SK-N-SH (cell line): ENCODE data around the gene PRSS48. TPM values are rescaled to one million over a fixed set of nuclear protein-coding genes. Genes with fewer than 3 reads are reported as not detected.

Experiments used
- CTCF ChIA-PET: fragments of 300-600, 350-600 bp; formaldehyde crosslinking; extraction: SDS; loops from one replicate; lab custom pipeline; 2021; lab: Yijun Ruan, JAX
- POLR2A ChIA-PET: fragments of 350-600 bp; sonication (Branson Sonifier 250); formaldehyde crosslinking; extraction: SDS; loops from one replicate; lab custom pipeline; 2020; ENCODE audit warnings: antibody characterized with exemption, inconsistent platforms; lab: Yijun Ruan, JAX
- DNase-seq: peaks from one replicate; pipeline ENCODE4 v3.0.0; 2012
- H2AFZ ChIP-seq: fragments of 200-600 bp; sonication (generic); 2 replicates; pipeline ENCODE4 v1.8.1; 2016; ENCODE audit warnings: antibody characterized with exemption, mild to moderate bottlenecking, low read depth
- H3F3A ChIP-seq: fragments of 200-600 bp; sonication (generic); replicated peaks from 2 replicates; pipeline ENCODE3; 2016; ENCODE audit warnings: antibody characterized with exemption, mild to moderate bottlenecking; ENCODE audit not compliant: insufficient read depth
- H3K27ac ChIP-seq, 2 experiments: fragments of 200-500 bp in 1 of 2; fragments of 200-600 bp in 1 of 2; sonication (Bioruptor generic) in 1 of 2; sonication (generic), shearing (Covaris generic) in 1 of 2; 2 replicates each; pipeline versions ENCODE4 v1.5.1 to v1.6.1; 2014 to 2016; ENCODE audit warnings: low read depth in 2 of 2, inconsistent platforms in 1 of 2, low read length in 1 of 2, mild to moderate bottlenecking in 1 of 2, mixed read lengths in 1 of 2
- H3K27me3 ChIP-seq: fragments of 200-600 bp; sonication (generic), shearing (Covaris generic); 2 replicates; pipeline ENCODE4 v1.6.1; 2016; ENCODE audit warnings: mixed run types; ENCODE audit not compliant: insufficient read depth
- H3K36me3 ChIP-seq, 2 experiments: fragments of 200-500 bp in 1 of 2; fragments of 200-600 bp in 1 of 2; sonication (Bioruptor generic) in 1 of 2; sonication (generic) in 1 of 2; replicated peaks in 1 of 2; 2 replicates each; pipeline versions ENCODE3 to v1.5.1; 2014 to 2016; ENCODE audit warnings: low read length in 1 of 2, mild to moderate bottlenecking in 1 of 2; ENCODE audit not compliant: insufficient read depth in 2 of 2, control insufficient read depth in 1 of 2
- H3K4me1 ChIP-seq, 2 experiments: fragments of 200-500 bp in 1 of 2; fragments of 200-600 bp in 1 of 2; sonication (Bioruptor generic) in 1 of 2; sonication (generic), shearing (Covaris generic) in 1 of 2; 2 replicates each; pipeline versions ENCODE4 v1.5.1 to v1.6.1; 2014 to 2016; ENCODE audit warnings: low read depth in 1 of 2, low read length in 1 of 2, mixed run types in 1 of 2; ENCODE audit not compliant: insufficient read depth in 2 of 2, control insufficient read depth in 1 of 2
- H3K4me2 ChIP-seq: fragments of 200-600 bp; sonication (generic), shearing (Covaris generic); 2 replicates; pipeline ENCODE4 v1.6.1; 2017; ENCODE audit warnings: mixed run types
- H3K4me3 ChIP-seq, 2 experiments: fragments of 200-500 bp in 1 of 2; fragments of 200-600 bp in 1 of 2; sonication (Bioruptor generic) in 1 of 2; sonication (generic), shearing (Covaris generic) in 1 of 2; 2 replicates each; pipeline versions ENCODE4 v1.5.1 to v1.8.1; 2014 to 2016; ENCODE audit warnings: low read depth in 2 of 2, inconsistent platforms in 1 of 2, low read length in 1 of 2, mild to moderate bottlenecking in 1 of 2, mixed read lengths in 1 of 2, moderate library complexity in 1 of 2
- H3K79me2 ChIP-seq: fragments of 200-600 bp; sonication (generic); 2 replicates; pipeline ENCODE4 v1.8.1; 2017; ENCODE audit warnings: mild to moderate bottlenecking; ENCODE audit not compliant: insufficient read depth
- H3K9ac ChIP-seq: fragments of 200-600 bp; sonication (generic); 2 replicates; pipeline ENCODE4 v1.6.1; 2017; ENCODE audit warnings: mixed run types
- H3K9me2 ChIP-seq: fragments of 200-600 bp; sonication (generic); 2 replicates; pipeline ENCODE4 v1.6.1; 2017; ENCODE audit warnings: mixed run types
- H3K9me3 ChIP-seq: fragments of 200-600 bp; sonication (generic); 2 replicates; pipeline ENCODE4 v1.6.1; 2017; ENCODE audit warnings: mixed run types, mild to moderate bottlenecking, moderate library complexity
- H4K20me1 ChIP-seq: fragments of 200-600 bp; sonication (generic); 2 replicates; pipeline ENCODE4 v1.6.1; 2017; ENCODE audit warnings: mild to moderate bottlenecking, mixed run types; ENCODE audit not compliant: insufficient read depth
- CHD2 ChIP-seq: fragments of 150-350 bp; IDR thresholded peaks from 2 replicates; pipeline ENCODE4 v1.6.1; 2018; ENCODE audit warnings: low read length; ENCODE audit not compliant: partially characterized antibody
- ELF1 ChIP-seq: IDR thresholded peaks from 2 replicates; pipeline ENCODE4 v1.4.0; 2012
- EP300 ChIP-seq, 2 experiments: IDR thresholded peaks; 2 replicates each; pipeline versions ENCODE4 v1.4.0 to v1.6.1; 2012; ENCODE audit warnings: borderline replicate concordance in 1 of 2, low read depth in 1 of 2, low read length in 1 of 2
- EZH2phosphoT487 ChIP-seq: fragments of 200-600 bp; sonication (generic); IDR thresholded peaks from 2 replicates; pipeline ENCODE4 v1.6.1; 2017; ENCODE audit warnings: low read depth, mixed run types, mild to moderate bottlenecking, antibody characterized with exemption, moderate library complexity, borderline replicate concordance
- FOSL2 ChIP-seq: IDR thresholded peaks from 2 replicates; pipeline ENCODE4 v1.4.0; 2012; ENCODE audit warnings: low read depth, mild to moderate bottlenecking, moderate library complexity, borderline replicate concordance
- JUND ChIP-seq: IDR thresholded peaks from 2 replicates; pipeline ENCODE4 v1.4.0; 2012
- MEF2A ChIP-seq: IDR thresholded peaks from 2 replicates; pipeline ENCODE4 v1.4.0; 2012; ENCODE audit warnings: low read depth, borderline replicate concordance
- MXI1 ChIP-seq: IDR thresholded peaks from 2 replicates; pipeline ENCODE4 v1.6.1; 2012; ENCODE audit warnings: mild to moderate bottlenecking, low read depth, low read length, improper control_type of control experiment
- NRF1 ChIP-seq: IDR thresholded peaks from 2 replicates; pipeline ENCODE4 v1.6.1; 2012; ENCODE audit warnings: low read depth, mild to moderate bottlenecking, low read length
- POLR2AphosphoS5 ChIP-seq: IDR thresholded peaks from 2 replicates; pipeline ENCODE4 v1.6.1; 2012; ENCODE audit warnings: low read depth, low read length
- RFX5 ChIP-seq: IDR thresholded peaks from 2 replicates; pipeline ENCODE4 v1.6.1; 2012; ENCODE audit warnings: mild to moderate bottlenecking, improper control_type of control experiment, low read length
- SIN3A ChIP-seq: IDR thresholded peaks from 2 replicates; pipeline ENCODE4 v1.6.1; 2012; ENCODE audit warnings: low read depth, mild to moderate bottlenecking, low read length, moderate library complexity, borderline replicate concordance
- SMC3 ChIP-seq: IDR thresholded peaks from 2 replicates; pipeline ENCODE4 v1.6.1; 2012; ENCODE audit warnings: low read depth, low read length, improper control_type of control experiment
- TCF12 ChIP-seq: IDR thresholded peaks from 2 replicates; pipeline ENCODE4 v1.4.0; 2012
- WGBS: methylation state at CpG from one replicate; pipeline ENCODE4 v1.1.6; 2017; ENCODE audit warnings: low lambda C conversion rate; 5-methylcytosine and 5-hydroxymethylcytosine counted together
- polyA plus RNA-seq, 3 experiments: library from polyadenylated mRNA; depleted of rRNA; stranded (reverse); fragments of >200 nt; gene quantifications; 2 replicates each; pipeline ENCODE4 v1.2.3, GENCODE V29; 2012
- TF ChIP-seq, protein P1 (sequence below): IDR thresholded peaks from 2 replicates; pipeline ENCODE4; 2012
- TF ChIP-seq, protein P2 (sequence below): IDR thresholded peaks from 2 replicates; pipeline ENCODE4 v1.4.0; 2012; ENCODE audit warnings: low read depth
- TF ChIP-seq, protein P3 (sequence below): IDR thresholded peaks from 2 replicates; pipeline ENCODE4 v1.4.0; 2012; ENCODE audit warnings: low read depth, borderline replicate concordance
- TF ChIP-seq, protein P4 (sequence below): fragments of 150-350 bp; IDR thresholded peaks from 2 replicates; pipeline ENCODE4 v1.6.1; 2017; ENCODE audit warnings: antibody characterized with exemption, low read length, low read depth, borderline replicate concordance
- TF ChIP-seq, protein P5 (sequence below): IDR thresholded peaks from 2 replicates; pipeline ENCODE4 v1.4.0; 2012; ENCODE audit warnings: low read depth, borderline replicate concordance
- TF ChIP-seq, protein P6 (sequence below): fragments of 200-600 bp; sonication (generic); IDR thresholded peaks from 2 replicates; pipeline ENCODE4 v1.6.1; 2017; ENCODE audit warnings: antibody characterized with exemption, mild to moderate bottlenecking, moderate library complexity

Gene PRSS48
- polyA plus RNA-seq, 1 of the 3 experiments (the other 2 are of a cell fraction): not detected

DNA sequence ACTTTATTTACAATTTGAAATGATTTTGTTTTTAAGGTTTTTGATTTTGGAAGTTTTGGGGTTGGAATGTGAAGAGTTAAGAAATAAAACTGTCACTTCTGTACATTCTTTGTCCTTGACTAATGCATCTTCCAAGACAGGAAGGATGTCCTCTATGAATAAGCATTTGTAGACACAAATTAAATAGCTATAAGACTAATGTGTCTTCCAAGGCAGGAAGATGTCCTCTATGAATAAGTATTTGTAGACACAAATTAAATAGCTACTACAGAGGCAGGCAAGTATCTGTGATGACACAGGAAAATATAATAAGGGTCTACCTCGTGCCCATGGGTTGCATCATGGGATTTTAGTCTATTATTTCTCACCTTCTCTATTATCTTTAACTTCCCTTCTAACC, 14.5 kb downstream of the PRSS48 start:
- WGBS: 8% methylated on average over 1 of the region's 1 CpG
- Histone ChIP-seq H4K20me1 (no peaks in the 10 kb centered on the region), H3K4me2 (peak overlapping the region; percentile 54; the same call in 1 of the 2 replicates), H3K9me2 (no peaks in the 10 kb centered on the region), H3K9me3 (no peaks in the 10 kb centered on the region), H3K79me2 (peaks cover 64% of the 10 kb centered on the region), H3K27me3 (no peaks in the 10 kb centered on the region), H3F3A (peaks cover 12% of the 10 kb centered on the region), H3K4me3 (no peak overlapping the region), H3K27ac (peak overlapping the region in 1 of 2 experiments; percentile 69; a peak in 2 of 4 replicates), H3K36me3 (peaks cover 0 to 3% of the 10 kb centered on the region in 2 experiments), H2AFZ (no peak overlapping the region), H3K9ac (no peak overlapping the region), H3K4me1 (peaks cover 0 to 13% of the 10 kb centered on the region in 2 experiments; a peak in 2 of 4 replicates)
- DNase-seq: no peak
- ChIA-PET POLR2A (no interaction called here), CTCF (interaction anchor here (1.7 kb wide), 1 partner anchor 174 kb away, joined by 5 read pairs; no protein-coding TSS in a partner anchor)
- TF ChIP-seq EZH2phosphoT487 (no peak), FOSL2 (peak; percentile 47; the same call in 1 of the 2 replicates), TCF12 (peak; percentile 13; the same call in 1 of the 2 replicates), JUND (peak; percentile 45), SIN3A (no peak)
- TF ChIP-seq, protein P1, sequence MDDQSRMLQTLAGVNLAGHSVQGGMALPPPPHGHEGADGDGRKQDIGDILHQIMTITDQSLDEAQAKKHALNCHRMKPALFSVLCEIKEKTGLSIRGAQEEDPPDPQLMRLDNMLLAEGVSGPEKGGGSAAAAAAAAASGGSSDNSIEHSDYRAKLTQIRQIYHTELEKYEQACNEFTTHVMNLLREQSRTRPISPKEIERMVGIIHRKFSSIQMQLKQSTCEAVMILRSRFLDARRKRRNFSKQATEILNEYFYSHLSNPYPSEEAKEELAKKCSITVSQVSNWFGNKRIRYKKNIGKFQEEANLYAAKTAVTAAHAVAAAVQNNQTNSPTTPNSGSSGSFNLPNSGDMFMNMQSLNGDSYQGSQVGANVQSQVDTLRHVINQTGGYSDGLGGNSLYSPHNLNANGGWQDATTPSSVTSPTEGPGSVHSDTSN: peak; percentile 66
- TF ChIP-seq, protein P2, sequence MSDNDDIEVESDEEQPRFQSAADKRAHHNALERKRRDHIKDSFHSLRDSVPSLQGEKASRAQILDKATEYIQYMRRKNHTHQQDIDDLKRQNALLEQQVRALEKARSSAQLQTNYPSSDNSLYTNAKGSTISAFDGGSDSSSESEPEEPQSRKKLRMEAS: peak; percentile 28; the same call in 1 of the 2 replicates
- TF ChIP-seq, protein P3, sequence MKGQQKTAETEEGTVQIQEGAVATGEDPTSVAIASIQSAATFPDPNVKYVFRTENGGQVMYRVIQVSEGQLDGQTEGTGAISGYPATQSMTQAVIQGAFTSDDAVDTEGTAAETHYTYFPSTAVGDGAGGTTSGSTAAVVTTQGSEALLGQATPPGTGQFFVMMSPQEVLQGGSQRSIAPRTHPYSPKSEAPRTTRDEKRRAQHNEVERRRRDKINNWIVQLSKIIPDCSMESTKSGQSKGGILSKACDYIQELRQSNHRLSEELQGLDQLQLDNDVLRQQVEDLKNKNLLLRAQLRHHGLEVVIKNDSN: no peak

DNA sequence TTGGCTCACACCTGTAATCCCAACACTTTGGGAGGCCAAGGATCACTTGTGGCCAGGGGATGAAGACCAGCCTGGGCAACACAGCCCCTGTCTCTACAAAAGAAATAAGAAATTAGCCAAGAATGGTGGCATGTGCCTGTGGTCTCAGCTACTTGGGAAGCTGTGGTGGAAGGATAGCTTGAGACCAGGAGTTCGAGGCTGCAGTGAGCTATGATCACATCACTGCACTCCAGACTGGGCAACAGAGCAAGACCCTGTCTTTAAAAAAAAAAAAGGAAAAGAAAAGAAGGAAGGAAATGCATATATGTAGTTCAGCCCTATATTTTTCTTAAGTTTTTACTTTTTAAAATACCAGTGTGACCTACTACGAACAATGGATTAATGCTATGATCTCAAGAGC, 15.1 kb downstream of the PRSS48 start:
- POLR2A ChIA-PET: no interaction called here
- H3K4me3 ChIP-seq: no peak overlapping the region
- H3K4me2 ChIP-seq: peak overlapping the region; percentile 54; the same call in 1 of the 2 replicates
- peaks cover 12% of the 10 kb centered on the region for H3F3A ChIP-seq
- 93% methylated on average over 2 of the region's 2 CpGs for WGBS
- H4K20me1 ChIP-seq: no peaks in the 10 kb centered on the region
- H3K79me2 ChIP-seq: peaks cover 63% of the 10 kb centered on the region
- no peak overlapping the region for H2AFZ ChIP-seq
- H3K27me3 ChIP-seq: no peaks in the 10 kb centered on the region
- peaks cover 0 to 13% of the 10 kb centered on the region in 2 experiments; a peak in 2 of 4 replicates for H3K4me1 ChIP-seq
- CTCF ChIA-PET: interaction anchor here (1.2 to 1.7 kb wide), 2 partner anchors 15 to 175 kb away, joined by 5 to 6 read pairs; partner anchors contain the start of gene PRSS48
- peaks cover 0 to 3% of the 10 kb centered on the region in 2 experiments for H3K36me3 ChIP-seq
- no peaks in the 10 kb centered on the region for H3K9me3 ChIP-seq
- no peak overlapping the region for H3K9ac ChIP-seq
- no peak for DNase-seq
- H3K27ac ChIP-seq: peak overlapping the region in 1 of 2 experiments; percentile 69; a peak in 2 of 4 replicates
- no peaks in the 10 kb centered on the region for H3K9me2 ChIP-seq
- TF ChIP-seq, protein P2: no peak
- TF ChIP-seq TCF12: no peak
- no peak for TF ChIP-seq MEF2A
- TF ChIP-seq RFX5: no peak
- TF ChIP-seq EP300 (IDR thresholded peaks at IDR 0.05; ENCODE audit: borderline replicate concordance in 1 of 2, low read depth in 1 of 2, low read length in 1 of 2): no peak
- TF ChIP-seq, protein P4, sequence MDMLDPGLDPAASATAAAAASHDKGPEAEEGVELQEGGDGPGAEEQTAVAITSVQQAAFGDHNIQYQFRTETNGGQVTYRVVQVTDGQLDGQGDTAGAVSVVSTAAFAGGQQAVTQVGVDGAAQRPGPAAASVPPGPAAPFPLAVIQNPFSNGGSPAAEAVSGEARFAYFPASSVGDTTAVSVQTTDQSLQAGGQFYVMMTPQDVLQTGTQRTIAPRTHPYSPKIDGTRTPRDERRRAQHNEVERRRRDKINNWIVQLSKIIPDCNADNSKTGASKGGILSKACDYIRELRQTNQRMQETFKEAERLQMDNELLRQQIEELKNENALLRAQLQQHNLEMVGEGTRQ: no peak
- TF ChIP-seq, protein P5, sequence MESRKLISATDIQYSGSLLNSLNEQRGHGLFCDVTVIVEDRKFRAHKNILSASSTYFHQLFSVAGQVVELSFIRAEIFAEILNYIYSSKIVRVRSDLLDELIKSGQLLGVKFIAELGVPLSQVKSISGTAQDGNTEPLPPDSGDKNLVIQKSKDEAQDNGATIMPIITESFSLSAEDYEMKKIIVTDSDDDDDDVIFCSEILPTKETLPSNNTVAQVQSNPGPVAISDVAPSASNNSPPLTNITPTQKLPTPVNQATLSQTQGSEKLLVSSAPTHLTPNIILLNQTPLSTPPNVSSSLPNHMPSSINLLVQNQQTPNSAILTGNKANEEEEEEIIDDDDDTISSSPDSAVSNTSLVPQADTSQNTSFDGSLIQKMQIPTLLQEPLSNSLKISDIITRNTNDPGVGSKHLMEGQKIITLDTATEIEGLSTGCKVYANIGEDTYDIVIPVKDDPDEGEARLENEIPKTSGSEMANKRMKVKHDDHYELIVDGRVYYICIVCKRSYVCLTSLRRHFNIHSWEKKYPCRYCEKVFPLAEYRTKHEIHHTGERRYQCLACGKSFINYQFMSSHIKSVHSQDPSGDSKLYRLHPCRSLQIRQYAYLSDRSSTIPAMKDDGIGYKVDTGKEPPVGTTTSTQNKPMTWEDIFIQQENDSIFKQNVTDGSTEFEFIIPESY: no peak
- TF ChIP-seq, protein P6, sequence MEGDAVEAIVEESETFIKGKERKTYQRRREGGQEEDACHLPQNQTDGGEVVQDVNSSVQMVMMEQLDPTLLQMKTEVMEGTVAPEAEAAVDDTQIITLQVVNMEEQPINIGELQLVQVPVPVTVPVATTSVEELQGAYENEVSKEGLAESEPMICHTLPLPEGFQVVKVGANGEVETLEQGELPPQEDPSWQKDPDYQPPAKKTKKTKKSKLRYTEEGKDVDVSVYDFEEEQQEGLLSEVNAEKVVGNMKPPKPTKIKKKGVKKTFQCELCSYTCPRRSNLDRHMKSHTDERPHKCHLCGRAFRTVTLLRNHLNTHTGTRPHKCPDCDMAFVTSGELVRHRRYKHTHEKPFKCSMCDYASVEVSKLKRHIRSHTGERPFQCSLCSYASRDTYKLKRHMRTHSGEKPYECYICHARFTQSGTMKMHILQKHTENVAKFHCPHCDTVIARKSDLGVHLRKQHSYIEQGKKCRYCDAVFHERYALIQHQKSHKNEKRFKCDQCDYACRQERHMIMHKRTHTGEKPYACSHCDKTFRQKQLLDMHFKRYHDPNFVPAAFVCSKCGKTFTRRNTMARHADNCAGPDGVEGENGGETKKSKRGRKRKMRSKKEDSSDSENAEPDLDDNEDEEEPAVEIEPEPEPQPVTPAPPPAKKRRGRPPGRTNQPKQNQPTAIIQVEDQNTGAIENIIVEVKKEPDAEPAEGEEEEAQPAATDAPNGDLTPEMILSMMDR: no peak
- TF ChIP-seq CHD2: no peak
- TF ChIP-seq POLR2AphosphoS5: no peak
- no peak for TF ChIP-seq MXI1
- TF ChIP-seq EZH2phosphoT487: no peak
- TF ChIP-seq ELF1: no peak
- no peak for TF ChIP-seq NRF1
- no peak for TF ChIP-seq SMC3
